Progenitor cell of endocrine pancreas (in vitro differentiated cells): Measurements from ENCODE around the gene IMMT. TPM values are rescaled to one million over a fixed set of nuclear protein-coding genes. Genes with fewer than 3 reads are reported as not detected.
"Not testable (repeated sequence)": the region's sequence is repeated elsewhere in the genome, so short reads cannot be mapped to it uniquely, and the experiment has no call there.

Source experiments
- DNase-seq: peaks from one replicate; pipeline ENCODE4 v3.0.0; 2021; ENCODE audit warnings: low spot score; ENCODE audit not compliant: unreplicated experiment
- H3K27ac Mint-ChIP-seq: 2 replicates; pipeline ENCODE4 v1.8.0; 2021; ENCODE audit warnings: mild to moderate bottlenecking, moderate library complexity, mixed read lengths
- H3K27me3 Mint-ChIP-seq: 2 replicates; pipeline ENCODE4 v1.8.0; 2021; ENCODE audit warnings: mixed read lengths
- H3K36me3 Mint-ChIP-seq: 2 replicates; pipeline ENCODE4 v1.8.0; 2022; ENCODE audit warnings: mixed read lengths; ENCODE audit not compliant: insufficient read depth
- H3K4me1 Mint-ChIP-seq: 2 replicates; pipeline ENCODE4 v1.8.0; 2021; ENCODE audit warnings: low read depth, mixed read lengths
- H3K4me3 Mint-ChIP-seq: 2 replicates; pipeline ENCODE4 v1.8.0; 2021; ENCODE audit warnings: low read depth, mild to moderate bottlenecking, moderate library complexity, mixed read lengths
- H3K9me3 Mint-ChIP-seq: 2 replicates; pipeline ENCODE4 v1.8.0; 2021; ENCODE audit warnings: low read depth, mixed read lengths
- total RNA-seq: library from RNA; stranded (reverse); gene quantifications from 2 replicates; pipeline ENCODE4 v1.2.1, GENCODE V29; 2021
- TF ChIP-seq, protein P1 (sequence below): fragments of 200-600 bp; sonication (generic); IDR thresholded peaks from one replicate; pipeline ENCODE4 v1.5.0; 2021; ENCODE audit warnings: antibody characterized with exemption, mild to moderate bottlenecking; ENCODE audit not compliant: unreplicated experiment

IMMT gene
- total RNA-seq, 1 donor from 2014 or later: 94.1 TPM

DNA sequence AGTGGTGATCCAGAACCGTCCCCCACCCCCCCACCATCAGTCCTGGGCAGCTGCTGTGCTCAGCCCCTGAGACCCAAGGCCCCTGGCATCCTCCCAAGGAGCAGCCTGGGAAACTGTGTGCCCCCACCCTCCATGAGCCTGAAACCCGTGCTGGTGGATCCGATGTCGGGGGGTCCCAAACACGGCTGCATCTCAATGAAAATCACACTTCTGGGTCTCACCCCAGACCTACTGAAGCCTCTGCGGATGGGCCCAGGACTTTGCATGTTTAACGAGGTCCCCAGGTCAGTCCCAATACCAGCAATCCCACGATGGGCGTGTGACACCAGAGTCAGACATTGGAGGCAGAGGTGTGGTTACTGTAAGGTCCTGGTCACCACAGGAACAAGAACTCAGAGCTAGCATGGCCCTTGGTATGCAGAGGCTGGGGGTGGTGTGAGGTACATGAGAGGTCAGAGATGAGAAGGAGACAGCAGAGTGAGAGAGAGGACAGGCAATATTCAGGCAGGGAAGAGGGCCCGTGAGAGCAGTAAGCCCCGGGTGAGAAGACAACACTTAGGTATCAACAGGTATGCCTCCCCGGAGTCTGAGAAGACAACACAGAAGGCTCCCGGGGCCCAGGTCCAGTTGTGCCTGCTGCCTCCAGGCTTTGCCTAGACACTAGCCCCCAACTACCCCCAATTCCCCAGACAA is 36.6 kb upstream of the IMMT start:
- TF ChIP-seq, protein P1, sequence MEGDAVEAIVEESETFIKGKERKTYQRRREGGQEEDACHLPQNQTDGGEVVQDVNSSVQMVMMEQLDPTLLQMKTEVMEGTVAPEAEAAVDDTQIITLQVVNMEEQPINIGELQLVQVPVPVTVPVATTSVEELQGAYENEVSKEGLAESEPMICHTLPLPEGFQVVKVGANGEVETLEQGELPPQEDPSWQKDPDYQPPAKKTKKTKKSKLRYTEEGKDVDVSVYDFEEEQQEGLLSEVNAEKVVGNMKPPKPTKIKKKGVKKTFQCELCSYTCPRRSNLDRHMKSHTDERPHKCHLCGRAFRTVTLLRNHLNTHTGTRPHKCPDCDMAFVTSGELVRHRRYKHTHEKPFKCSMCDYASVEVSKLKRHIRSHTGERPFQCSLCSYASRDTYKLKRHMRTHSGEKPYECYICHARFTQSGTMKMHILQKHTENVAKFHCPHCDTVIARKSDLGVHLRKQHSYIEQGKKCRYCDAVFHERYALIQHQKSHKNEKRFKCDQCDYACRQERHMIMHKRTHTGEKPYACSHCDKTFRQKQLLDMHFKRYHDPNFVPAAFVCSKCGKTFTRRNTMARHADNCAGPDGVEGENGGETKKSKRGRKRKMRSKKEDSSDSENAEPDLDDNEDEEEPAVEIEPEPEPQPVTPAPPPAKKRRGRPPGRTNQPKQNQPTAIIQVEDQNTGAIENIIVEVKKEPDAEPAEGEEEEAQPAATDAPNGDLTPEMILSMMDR: no peak
- H3K4me3 Mint-ChIP-seq: no peak overlapping the region
- H3K4me1 Mint-ChIP-seq: peaks cover 15% of the 10 kb centered on the region
- H3K27ac Mint-ChIP-seq: no peak overlapping the region
- no peaks in the 10 kb centered on the region for H3K27me3 Mint-ChIP-seq
- no peak for DNase-seq
- no peaks in the 10 kb centered on the region for H3K9me3 Mint-ChIP-seq
- no peaks in the 10 kb centered on the region for H3K36me3 Mint-ChIP-seq

DNA sequence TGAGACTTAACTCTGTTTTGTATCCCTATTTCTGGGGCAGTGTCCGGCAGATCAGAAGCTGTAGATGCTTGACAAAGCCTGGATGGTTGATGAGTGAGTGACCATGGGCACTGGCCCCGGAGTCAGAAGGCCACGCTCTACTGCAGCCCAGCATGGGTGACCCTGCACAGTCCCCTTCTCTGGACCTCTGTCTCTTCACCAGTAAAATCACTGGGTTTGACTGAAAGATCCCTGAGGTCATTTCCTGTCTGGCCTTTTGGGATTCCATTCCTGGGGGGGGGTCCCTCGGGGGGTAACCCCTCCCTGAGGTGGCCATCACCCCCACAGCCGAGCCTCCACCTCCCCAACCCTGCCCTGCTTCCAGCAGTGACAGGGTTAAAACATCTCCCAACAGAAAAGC is 35.7 kb upstream of the IMMT start:
- H3K9me3 Mint-ChIP-seq: no peaks in the 10 kb centered on the region
- TF ChIP-seq, protein P1: no peak
- no peaks in the 10 kb centered on the region for H3K27me3 Mint-ChIP-seq
- no peaks in the 10 kb centered on the region for H3K36me3 Mint-ChIP-seq
- no peak overlapping the region for H3K4me3 Mint-ChIP-seq
- H3K27ac Mint-ChIP-seq: no peak overlapping the region
- DNase-seq: no peak
- peaks cover 13% of the 10 kb centered on the region for H3K4me1 Mint-ChIP-seq

DNA sequence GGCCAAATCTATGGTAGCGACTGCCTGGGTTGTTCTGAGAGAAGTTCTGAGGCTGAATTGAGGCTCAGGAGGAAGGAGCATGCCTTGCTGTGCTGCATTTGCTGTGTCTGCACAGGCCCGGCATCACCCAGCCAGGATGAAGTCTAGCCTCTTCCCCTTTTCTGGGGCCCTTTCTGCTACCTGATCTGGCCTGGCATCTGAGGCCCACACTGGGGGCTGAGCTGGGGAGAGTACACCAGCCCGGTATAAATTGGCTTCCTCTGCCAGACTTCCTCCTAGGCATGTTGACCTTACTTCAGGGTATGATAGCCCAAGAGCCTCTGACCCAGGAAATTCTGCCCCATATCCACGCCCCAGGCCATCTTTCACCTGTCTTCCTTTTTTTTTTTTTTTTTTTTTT is 34.0 kb upstream of the IMMT start:
- Mint-ChIP-seq H3K36me3 (no peaks in the 10 kb centered on the region), H3K4me3 (no peak overlapping the region), H3K27ac (peak overlapping the region; percentile 33), H3K4me1 (peaks cover 5% of the 10 kb centered on the region), H3K9me3 (no peaks in the 10 kb centered on the region), H3K27me3 (no peaks in the 10 kb centered on the region)
- TF ChIP-seq, protein P1: no peak
- no peak for DNase-seq

DNA sequence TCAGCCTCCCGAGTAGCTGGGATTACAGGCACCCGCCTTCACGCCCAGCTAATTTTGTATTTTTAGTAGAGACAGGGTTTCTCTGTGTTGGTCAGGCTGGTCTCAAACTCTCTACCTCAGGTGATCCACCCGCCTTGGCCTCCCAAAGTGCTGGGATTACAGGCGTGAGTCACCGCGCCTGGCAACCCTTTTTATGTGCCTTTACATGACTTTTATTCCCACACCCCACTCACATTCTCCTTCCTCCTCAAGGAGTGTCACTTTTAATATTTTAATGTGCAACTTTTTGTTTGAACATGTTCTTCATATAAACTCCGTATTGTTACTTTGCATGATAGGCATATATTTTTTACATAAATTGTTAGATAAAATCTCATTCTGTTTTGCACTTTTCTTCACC is 33.3 kb upstream of the IMMT start:
- H3K4me1 Mint-ChIP-seq, H3K9me3 Mint-ChIP-seq: not testable (repeated sequence)

DNA sequence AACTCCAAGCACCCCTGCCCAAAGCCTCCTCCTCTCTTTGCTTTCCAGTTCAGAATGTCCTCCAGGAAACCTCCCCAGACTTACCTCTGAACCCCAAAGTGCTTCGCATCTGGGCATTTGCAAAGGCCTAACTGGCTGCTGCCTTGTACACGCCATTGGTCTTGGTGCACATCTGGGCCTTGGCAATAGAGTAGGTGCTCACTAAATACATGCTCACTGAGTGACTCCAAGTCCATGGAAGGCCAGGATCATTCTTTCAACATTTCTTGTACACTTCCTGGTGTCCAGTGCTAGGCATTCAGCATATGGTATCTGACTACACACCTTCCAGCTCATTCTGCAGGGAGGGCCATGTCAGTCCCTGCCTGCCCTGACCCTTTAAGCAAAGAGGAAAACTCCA is 32.4 kb upstream of the IMMT start:
- Mint-ChIP-seq H3K4me1 (no peaks in the 10 kb centered on the region), H3K27ac (no peak overlapping the region), H3K9me3 (no peaks in the 10 kb centered on the region), H3K27me3 (no peaks in the 10 kb centered on the region), H3K36me3 (no peaks in the 10 kb centered on the region), H3K4me3 (no peak overlapping the region)
- DNase-seq: no peak
- TF ChIP-seq, protein P1: no peak

More for the DNA sequence above, 33.3 kb upstream of the IMMT start:
- not testable (repeated sequence) for H3K27ac Mint-ChIP-seq, H3K27me3 Mint-ChIP-seq, H3K4me3 Mint-ChIP-seq, DNase-seq, H3K36me3 Mint-ChIP-seq
